H9 (cell line): ENCODE data around the gene HNRNPH2. TPM values are rescaled to one million over a fixed set of nuclear protein-coding genes. Genes with fewer than 3 reads are reported as not detected.
A peak's percentile ranks its signal among the peaks of the same experiment; 100 is the strongest.

Source experiments
- DNase-seq: peaks from one replicate; pipeline ENCODE4 v3.0.0-alpha.2; 2017
- H2AFZ ChIP-seq: one replicate; pipeline ENCODE4 v1.6.1; 2013; ENCODE audit warnings: mild to moderate bottlenecking, low read length, control low read depth, moderate library complexity
- H2AK5ac ChIP-seq: 2 replicates; pipeline ENCODE4 v1.6.1; 2013; ENCODE audit warnings: low read length, control low read depth, mixed read lengths; ENCODE audit not compliant: insufficient read length
- H2BK120ac ChIP-seq: one replicate; pipeline ENCODE4 v1.6.1; 2013; ENCODE audit warnings: low read depth, mild to moderate bottlenecking, low read length, control low read depth, inconsistent platforms; ENCODE audit not compliant: poor library complexity, severe bottlenecking
- H2BK12ac ChIP-seq: 2 replicates; pipeline ENCODE4 v1.6.1; 2013; ENCODE audit warnings: low read length, control low read depth, mixed read lengths, low read depth; ENCODE audit not compliant: insufficient read length
- H2BK15ac ChIP-seq: 2 replicates; pipeline ENCODE4 v1.6.1; 2013; ENCODE audit warnings: low read depth, low read length, control low read depth
- H2BK20ac ChIP-seq: one replicate; pipeline ENCODE4 v1.6.1; 2013; ENCODE audit warnings: low read depth, mild to moderate bottlenecking, low read length, control low read depth, inconsistent platforms; ENCODE audit not compliant: poor library complexity, severe bottlenecking
- H2BK5ac ChIP-seq: 2 replicates; pipeline ENCODE4 v1.6.1; 2013; ENCODE audit warnings: low read length, control low read depth, mixed read lengths; ENCODE audit not compliant: insufficient read length
- H3K14ac ChIP-seq: 2 replicates; pipeline ENCODE4 v1.6.1; 2013; ENCODE audit warnings: low read length, control low read depth; ENCODE audit not compliant: insufficient read depth
- H3K18ac ChIP-seq: 2 replicates; pipeline ENCODE4 v1.6.1; 2013; ENCODE audit warnings: low read depth, mild to moderate bottlenecking, mixed read lengths, low read length, control low read depth; ENCODE audit not compliant: insufficient read length
- H3K23ac ChIP-seq: 2 replicates; pipeline ENCODE4 v1.6.1; 2013; ENCODE audit warnings: low read length, control low read depth, mixed read lengths, low read depth; ENCODE audit not compliant: insufficient read length
- H3K23me2 ChIP-seq: 2 replicates; pipeline ENCODE4 v1.6.1; 2013; ENCODE audit warnings: low read depth, mild to moderate bottlenecking, mixed read lengths, low read length, control low read depth; ENCODE audit not compliant: insufficient read length, poor library complexity, severe bottlenecking
- H3K27ac ChIP-seq: 2 replicates; pipeline ENCODE4 v1.5.1; 2013; ENCODE audit warnings: low read length, control low read depth, mixed read lengths, low read depth; ENCODE audit not compliant: insufficient read length
- H3K27me3 ChIP-seq: 2 replicates; pipeline ENCODE4 v1.6.1; 2013; ENCODE audit warnings: low read length, control low read depth, inconsistent platforms; ENCODE audit not compliant: insufficient read depth
- H3K4ac ChIP-seq: 2 replicates; pipeline ENCODE4 v1.6.1; 2013; ENCODE audit warnings: low read depth, mild to moderate bottlenecking, control low read depth, inconsistent platforms, low read length, moderate library complexity
- H3K4me1 ChIP-seq: 2 replicates; pipeline ENCODE4 v1.6.1; 2013; ENCODE audit warnings: low read length, control low read depth, inconsistent platforms; ENCODE audit not compliant: insufficient read depth
- H3K4me2 ChIP-seq: 2 replicates; pipeline ENCODE4 v1.6.1; 2013; ENCODE audit warnings: low read length, control low read depth, mixed read lengths; ENCODE audit not compliant: insufficient read length, insufficient read depth
- H3K56ac ChIP-seq: 2 replicates; pipeline ENCODE4 v1.6.1; 2013; ENCODE audit warnings: low read depth, mild to moderate bottlenecking, mixed read lengths, low read length, control low read depth; ENCODE audit not compliant: insufficient read length
- H3K79me1 ChIP-seq: 2 replicates; pipeline ENCODE4 v1.6.1; 2013; ENCODE audit warnings: low read depth, mild to moderate bottlenecking, moderate library complexity, low read length, control low read depth, inconsistent platforms; ENCODE audit not compliant: insufficient read depth, poor library complexity, severe bottlenecking
- H3K79me2 ChIP-seq: 2 replicates; pipeline ENCODE4 v1.6.1; 2013; ENCODE audit warnings: low read length, control low read depth, inconsistent platforms; ENCODE audit not compliant: insufficient read depth
- H3K9ac ChIP-seq: 2 replicates; pipeline ENCODE4 v1.6.1; 2013; ENCODE audit warnings: low read length, control low read depth, mixed read lengths; ENCODE audit not compliant: insufficient read length; ENCODE audit errors: extremely low read depth
- H3K9me3 ChIP-seq: one replicate; pipeline ENCODE4 v1.6.1; 2013; ENCODE audit warnings: low read depth, low read length, inconsistent platforms; ENCODE audit not compliant: control insufficient read depth
- H3T11ph ChIP-seq: one replicate; pipeline ENCODE4 v1.6.1; 2013; ENCODE audit warnings: mild to moderate bottlenecking, low read length, control low read depth, inconsistent platforms
- H4K20me1 ChIP-seq: one replicate; pipeline ENCODE4 v1.6.1; 2013; ENCODE audit not compliant: control insufficient read depth, insufficient read length, insufficient read depth
- H4K5ac ChIP-seq: 2 replicates; pipeline ENCODE4 v1.6.1; 2013; ENCODE audit warnings: low read depth, mild to moderate bottlenecking, mixed read lengths, low read length, control low read depth; ENCODE audit not compliant: insufficient read length
- H4K8ac ChIP-seq: replicated peaks from 2 replicates; pipeline ENCODE4 v1.6.1; 2013; ENCODE audit warnings: low read length, control low read depth, mixed read lengths, low read depth; ENCODE audit not compliant: insufficient read length
- H4K91ac ChIP-seq: 2 replicates; pipeline ENCODE4 v1.6.1; 2013; ENCODE audit warnings: low read depth, mild to moderate bottlenecking, moderate library complexity, mixed read lengths, low read length, control low read depth; ENCODE audit not compliant: insufficient read length
- H3K27ac Mint-ChIP-seq, 3 experiments: 2 replicates in 2 of 3; 3 replicates in 1 of 3; pipeline ENCODE4 v1.8.0; 2020 to 2021; ENCODE audit warnings: mixed read lengths in 3 of 3, mild to moderate bottlenecking in 1 of 3, moderate library complexity in 1 of 3
- H3K27me3 Mint-ChIP-seq: 2 replicates; pipeline ENCODE4 v1.8.0; 2021; ENCODE audit warnings: low read depth, mild to moderate bottlenecking, moderate library complexity, mixed read lengths
- H3K36me3 Mint-ChIP-seq, 3 experiments: 2 replicates in 2 of 3; 3 replicates in 1 of 3; pipeline ENCODE4 v1.8.0; 2020 to 2021; ENCODE audit warnings: low read depth in 3 of 3, mixed read lengths in 3 of 3; ENCODE audit not compliant: insufficient read depth in 1 of 3
- H3K4me1 Mint-ChIP-seq, 2 experiments: 2 replicates each; pipeline ENCODE4 v1.8.0; 2020; ENCODE audit warnings: mixed read lengths in 2 of 2
- H3K4me3 Mint-ChIP-seq, 2 experiments: 2 replicates in 1 of 2; 3 replicates in 1 of 2; pipeline ENCODE4 v1.8.0; 2020 to 2021; ENCODE audit warnings: mild to moderate bottlenecking in 2 of 2, mixed read lengths in 2 of 2, moderate library complexity in 1 of 2
- H3K9me3 Mint-ChIP-seq, 2 experiments: 2 replicates in 1 of 2; 3 replicates in 1 of 2; pipeline ENCODE4 v1.8.0; 2020; ENCODE audit warnings: mild to moderate bottlenecking in 2 of 2, mixed read lengths in 2 of 2, moderate library complexity in 1 of 2
- CTCF ChIP-seq: fragments of 200-600 bp; sonication (generic); conservative IDR thresholded peaks from 3 replicates; pipeline ENCODE4 v1.8.0; 2021; ENCODE audit warnings: antibody characterized with exemption, mild to moderate bottlenecking
- WGBS: extraction: QIAGEN DNeasy Blood & Tissue Kit; methylation state at CpG from one replicate; pipeline ENCODE4 v1.1.7; 2013; ENCODE audit warnings: missing lambda C conversion rate, low lambda C conversion rate, mixed read lengths; ENCODE audit not compliant: insufficient read length; ENCODE audit errors: extremely low coverage; 5-methylcytosine and 5-hydroxymethylcytosine counted together
- total RNA-seq: library from RNA; stranded (reverse); gene quantifications from 2 replicates; pipeline ENCODE4 v1.2.1, GENCODE V29; 2021

The HNRNPH2 gene
- total RNA-seq, 1 experiment from 2014 or later: 60.2 TPM

GRCh38 chrX:101397779-101398178, 10.2 kb upstream of the HNRNPH2 start:
- Histone ChIP-seq H3K4me1 (no peaks in the 10 kb centered on the region), H3K79me2 (no peaks in the 10 kb centered on the region), H3K9ac (no peak overlapping the region), H2BK20ac (no peak overlapping the region), H3K79me1 (no peaks in the 10 kb centered on the region), H2BK12ac (no peak overlapping the region), H3K9me3 (peaks cover 32% of the 10 kb centered on the region), H3K23ac (no peak overlapping the region), H2BK5ac (no peak overlapping the region), H4K8ac (no peak overlapping the region), H2BK15ac (no peak overlapping the region), H3K27ac (no peak overlapping the region), H2AFZ (no peak overlapping the region), H3K4ac (no peak overlapping the region), H3K56ac (no peak overlapping the region), H3K4me2 (no peak overlapping the region), H3K27me3 (no peaks in the 10 kb centered on the region), H3K18ac (no peak overlapping the region), H3T11ph (no peak overlapping the region), H4K91ac (no peak overlapping the region), H4K20me1 (no peaks in the 10 kb centered on the region), H3K23me2 (no peaks in the 10 kb centered on the region), H4K5ac (no peak overlapping the region), H2AK5ac (no peak overlapping the region), H2BK120ac (no peak overlapping the region), H3K14ac (no peak overlapping the region)
- Mint-ChIP-seq H3K4me1 (peaks cover 2 to 3% of the 10 kb centered on the region in 2 experiments; a peak in 1 of 4 replicates), H3K36me3 (peaks cover 30 to 60% (median 59%) of the 10 kb centered on the region in 3 experiments), H3K27ac (no peak overlapping the region), H3K9me3 (peaks cover 56 to 68% of the 10 kb centered on the region in 2 experiments), H3K4me3 (no peak overlapping the region), H3K27me3 (no peaks in the 10 kb centered on the region; the same call in 1 of the 2 replicates)
- WGBS: no CpG with 5 or more reads among the region's 4 CpGs
- TF ChIP-seq CTCF: no peak
- DNase-seq: peak; percentile 28
